ENCODE data around the gene PLAAT5.
"Not testable (repeated sequence)": the region's sequence is repeated elsewhere in the genome, so short reads cannot be mapped to it uniquely, and the experiment has no call there.

Gene PLAAT5

GRCh38 chr11:63476618-63477017, 14.3 kb downstream of the PLAAT5 start:
- no peak for DNase-seq

DNA sequence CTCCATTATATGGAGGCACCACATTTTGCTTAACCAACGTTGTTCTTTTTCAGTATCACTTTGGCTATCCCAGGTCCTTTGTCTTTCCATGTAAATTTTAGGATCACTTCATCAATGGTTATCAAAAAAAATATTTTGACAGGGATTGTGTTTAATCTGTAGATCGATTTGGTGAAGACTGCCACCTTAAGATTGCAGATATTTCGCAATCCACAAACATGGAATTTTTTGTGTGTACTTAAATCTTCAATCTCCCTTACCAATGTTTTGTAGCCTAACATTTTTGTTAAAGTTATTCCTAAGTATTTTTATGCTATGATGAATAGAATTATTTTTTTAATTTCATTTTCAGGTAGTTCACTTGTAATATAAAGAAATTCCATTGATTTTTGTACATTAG, 18.6 kb downstream of the PLAAT5 start:
- no peak for DNase-seq

DNA sequence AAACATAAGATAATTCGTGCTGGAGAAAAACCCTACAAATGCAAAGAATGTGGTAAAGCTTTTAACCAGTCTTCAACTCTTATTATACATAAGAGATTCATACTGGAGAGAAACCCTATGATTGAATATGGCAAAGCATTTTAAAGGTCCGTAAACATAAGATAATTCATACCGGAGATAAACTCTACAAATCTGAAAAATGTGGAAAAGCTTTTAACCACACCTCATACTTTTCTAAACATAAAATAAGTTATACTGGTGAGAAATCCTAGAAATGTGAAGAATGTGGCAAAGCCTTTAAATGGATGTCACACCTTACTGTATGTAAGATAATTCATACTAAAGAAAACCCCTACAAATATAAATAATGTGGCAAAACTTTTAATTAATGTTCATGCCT, 20.7 kb downstream of the PLAAT5 start:
- DNase-seq, result no peak

- no peak for DNase-seq
Measured at GRCh38 chr11:63462137-63462536, 28.8 kb downstream of the PLAAT5 start.

- DNase-seq, result no peak
Measured at GRCh38 chr11:63459586-63459985, 31.4 kb downstream of the PLAAT5 start.

- DNase-seq, result no peak
Measured at GRCh38 chr11:63448646-63449045, 42.3 kb downstream of the PLAAT5 start.

GRCh38 chr11:63445720-63446119, 45.2 kb downstream of the PLAAT5 start:
- DNase-seq, result no peak

DNA sequence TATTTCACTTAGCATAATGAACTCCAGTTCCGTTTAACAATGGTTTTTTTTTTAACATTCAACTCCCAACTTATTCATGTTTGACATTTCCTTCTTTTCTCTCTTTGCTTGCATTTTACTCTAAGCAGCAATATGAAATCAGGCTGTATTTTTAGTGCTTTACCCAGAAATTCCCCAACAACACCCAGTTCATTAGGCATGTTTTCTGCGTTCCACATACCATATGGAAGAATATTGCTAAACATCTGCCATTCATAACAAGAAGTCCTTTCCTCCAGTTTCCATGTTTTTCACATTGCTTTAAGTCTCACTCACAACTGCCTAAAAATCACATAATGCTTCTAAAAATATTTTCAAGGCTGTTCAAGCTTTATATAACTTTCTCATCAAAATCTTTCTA, 45.8 kb downstream of the PLAAT5 start:
- DNase-seq, result no peak

DNA sequence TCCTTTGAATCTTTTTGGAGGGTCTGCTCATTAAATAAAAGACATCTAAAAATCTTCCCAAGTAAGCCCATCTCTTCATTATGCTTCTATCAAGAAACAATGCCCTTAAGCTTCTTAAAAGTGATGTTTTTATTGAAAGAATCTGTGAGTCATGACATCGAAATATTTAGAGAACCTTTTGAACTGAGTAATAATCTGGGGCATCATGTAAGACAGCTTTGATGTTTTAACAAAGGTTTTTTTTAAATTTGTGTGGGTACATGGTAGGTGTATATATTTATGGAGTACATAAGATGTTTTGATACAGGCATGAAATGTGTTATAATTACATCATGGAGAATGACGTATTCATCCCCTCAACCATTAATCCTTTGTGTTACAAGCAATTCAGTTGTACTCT, 46.8 kb downstream of the PLAAT5 start:
- DNase-seq, result no peak

DNA sequence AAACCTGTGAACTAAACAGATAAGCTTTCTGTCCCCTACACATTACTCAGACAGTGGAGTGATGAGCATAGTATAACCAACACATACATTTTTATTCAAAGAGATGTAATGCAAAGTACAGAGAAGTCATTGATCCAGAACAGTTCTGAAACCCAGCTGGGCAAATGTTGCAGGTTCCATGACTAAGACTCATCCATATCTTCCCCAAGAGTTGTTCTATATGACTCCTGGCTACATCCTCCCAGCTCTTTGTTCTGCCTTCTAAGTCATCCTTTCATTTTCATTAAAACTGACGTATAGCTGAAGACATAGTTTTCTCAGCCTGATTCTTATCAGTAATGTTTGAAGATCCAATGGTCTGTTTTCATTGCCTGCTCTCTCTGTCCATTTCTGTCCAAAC, 47.3 kb downstream of the PLAAT5 start:
- DNase-seq, result no peak

GRCh38 chr11:63435831-63436230, 55.1 kb downstream of the PLAAT5 start:
- not testable (repeated sequence) for DNase-seq

- not testable (repeated sequence) for DNase-seq
Measured at GRCh38 chr11:63435351-63435750, 55.6 kb downstream of the PLAAT5 start.

GRCh38 chr11:63430731-63431130, 60.2 kb downstream of the PLAAT5 start:
- not testable (repeated sequence) for DNase-seq

DNA sequence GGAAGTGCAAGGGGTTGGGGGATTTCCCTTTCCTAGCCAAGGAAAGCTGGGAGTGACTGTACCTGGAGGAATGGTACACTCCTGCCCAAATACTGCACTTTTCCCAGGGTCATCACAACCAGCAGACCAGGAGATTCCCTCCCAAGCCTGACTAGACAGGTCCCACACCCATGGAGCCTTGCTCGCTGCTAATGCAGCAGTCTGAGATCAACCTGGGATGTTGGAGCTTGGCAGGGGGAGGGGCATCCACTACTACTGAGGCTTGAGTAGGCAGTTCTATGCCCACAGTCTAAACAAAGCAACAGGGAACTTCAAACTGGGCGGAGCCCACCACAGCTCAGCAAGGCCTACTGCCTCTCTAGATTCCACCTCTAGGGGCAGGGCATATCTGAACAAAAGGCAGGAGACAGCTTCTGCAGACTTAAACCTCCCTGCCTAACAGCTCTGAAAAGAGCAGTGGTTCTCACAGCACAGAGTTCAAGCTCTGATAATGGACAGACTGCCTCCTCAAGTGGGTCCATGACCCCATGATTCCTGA, 62.9 kb downstream of the PLAAT5 start:
- DNase-seq, result no peak

DNA sequence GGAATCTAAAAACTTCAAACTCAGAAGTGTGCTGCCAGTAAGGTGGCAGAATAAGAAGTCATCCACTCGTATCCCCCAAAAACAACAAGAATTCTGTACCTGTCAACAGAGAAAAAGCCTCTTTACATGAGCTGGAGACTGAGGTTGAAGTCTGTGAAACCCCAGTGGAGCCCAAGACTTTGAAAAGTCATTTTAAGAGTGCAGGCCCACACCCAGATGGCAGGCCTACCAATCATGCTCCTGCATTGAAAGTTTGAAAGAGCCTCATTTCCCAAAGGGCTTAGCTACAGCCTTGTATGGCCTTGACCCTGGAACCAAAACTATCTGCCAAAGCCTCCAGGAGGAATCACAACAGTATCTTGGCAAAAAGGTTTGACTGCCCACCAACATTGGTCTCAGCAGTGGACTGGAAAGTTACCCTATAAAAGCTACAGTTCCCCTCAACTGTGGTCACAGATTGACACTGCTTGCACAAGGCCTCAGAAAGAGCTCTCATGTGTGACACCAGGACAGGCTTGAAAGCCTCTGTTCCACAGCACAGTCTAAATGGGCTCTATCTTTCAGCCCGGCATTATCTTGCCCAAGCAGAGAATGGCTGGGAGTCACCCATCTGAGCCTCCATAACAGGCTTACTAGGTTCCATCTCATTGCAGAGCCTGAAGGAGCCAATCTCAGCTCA, 73.7 kb downstream of the PLAAT5 start:
- DNase-seq, result no peak
